LNCAP (cell line): ENCODE data around the gene ARMC2.

Source experiments
- CTCF ChIP-seq: fragments of 450-650 bp; IDR thresholded peaks from 2 replicates; pipeline ENCODE4 v1.5.1; 2017; ENCODE audit warnings: mild to moderate bottlenecking

The ARMC2 gene

DNA sequence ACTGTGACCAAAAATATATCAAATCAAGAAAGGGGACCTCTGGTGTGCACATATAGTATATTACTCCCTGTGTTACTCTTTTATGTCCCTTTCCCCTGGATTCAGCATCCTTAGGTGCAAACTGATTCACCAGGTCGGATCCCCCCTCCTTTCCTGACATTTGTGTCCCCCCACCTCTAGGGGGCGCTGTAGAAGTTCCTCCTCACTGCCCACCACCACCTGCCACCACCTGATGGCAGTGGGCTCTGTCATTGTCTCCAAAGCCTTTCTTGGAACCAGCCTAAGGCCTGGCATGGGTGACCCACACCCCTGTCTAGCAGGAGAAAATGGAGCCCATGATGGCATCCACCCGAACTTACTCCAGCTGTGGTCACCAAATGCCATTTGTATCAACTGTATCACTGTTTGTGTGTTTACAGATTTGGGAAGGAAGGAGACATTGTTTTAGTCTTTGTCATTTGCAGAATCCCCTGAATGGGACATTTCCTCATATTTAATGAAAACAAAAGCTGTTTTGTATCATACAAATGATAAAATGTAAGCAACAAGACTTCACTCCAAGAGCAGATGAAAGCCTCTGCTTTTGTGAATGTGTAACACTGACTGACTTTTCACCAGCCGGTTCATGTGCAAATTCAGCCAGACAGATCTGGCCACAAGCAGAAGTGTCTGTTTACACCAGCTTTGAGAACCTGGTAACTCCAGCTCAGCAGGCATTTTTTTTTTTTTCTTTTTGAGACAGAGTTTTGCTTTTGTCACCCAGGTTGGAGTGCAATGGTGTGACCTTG lies 66.2 kb downstream of the ARMC2 start:
- peak; percentile 73 for TF ChIP-seq CTCF

- no peak for TF ChIP-seq CTCF
Measured at GRCh38 chr6:108915258-108915657, 67.0 kb downstream of the ARMC2 start.

- TF ChIP-seq CTCF, result no peak
Measured at GRCh38 chr6:108916026-108916686, 67.9 kb downstream of the ARMC2 start.

DNA sequence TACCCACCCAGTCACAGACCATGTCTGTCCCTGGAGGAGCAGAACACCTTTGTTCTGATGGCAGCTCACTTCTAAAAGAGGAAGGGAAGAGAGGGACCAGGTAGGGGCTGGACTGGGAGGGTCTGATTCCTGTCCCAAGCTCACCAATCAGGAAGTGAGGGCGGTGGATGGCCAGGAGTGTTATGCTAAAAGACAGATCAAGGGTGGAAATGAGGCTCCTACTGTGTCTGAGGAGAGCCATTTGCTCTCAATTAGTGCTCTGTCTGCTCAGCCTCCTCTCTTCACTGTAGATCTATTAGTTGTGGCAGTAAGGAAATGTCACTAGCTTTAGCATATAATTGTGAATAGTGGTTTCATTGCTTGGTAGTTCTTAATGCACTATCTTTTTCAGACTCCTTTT lies 72.5 kb downstream of the ARMC2 start:
- no peak for TF ChIP-seq CTCF

- TF ChIP-seq CTCF, result no peak
Measured at GRCh38 chr6:108921547-108922361, 73.5 kb downstream of the ARMC2 start.

- TF ChIP-seq CTCF, result no peak
Measured at GRCh38 chr6:108922499-108922898, 74.3 kb downstream of the ARMC2 start.

GRCh38 chr6:108927927-108928326 lies 79.7 kb downstream of the ARMC2 start:
- no peak for TF ChIP-seq CTCF
